ENCODE results near the gene A1CF. TPM values are rescaled to one million over a fixed set of nuclear protein-coding genes. Genes with fewer than 3 reads are reported as not detected.

Gene A1CF
- total RNA-seq, 1 donor from 2014 or later: not detected

GRCh38 chr10:50805981-50806622 is 79.3 kb downstream of the A1CF start:
- Mint-ChIP-seq H3K27me3 (ENCODE audit: unreplicated experiment) (no peaks in the 10 kb centered on the region), H3K9me3 (ENCODE audit: unreplicated experiment) (no peaks in the 10 kb centered on the region), H3K36me3 (ENCODE audit: low read depth, unreplicated experiment) (no peaks in the 10 kb centered on the region), H3K4me3 (ENCODE audit: unreplicated experiment) (no peak overlapping the region), H3K27ac (ENCODE audit: unreplicated experiment) (no peak overlapping the region), H3K4me1 (ENCODE audit: unreplicated experiment) (peaks cover 13% of the 10 kb centered on the region)
- no peak for DNase-seq (ENCODE audit: low spot score)
- no peak for TF ChIP-seq CTCF (IDR thresholded peaks at IDR 0.05; ENCODE audit: unreplicated experiment)

- no peak for DNase-seq (ENCODE audit: low spot score)
- H3K9me3 Mint-ChIP-seq (ENCODE audit: unreplicated experiment): no peaks in the 10 kb centered on the region
- no peaks in the 10 kb centered on the region for H3K4me1 Mint-ChIP-seq (ENCODE audit: unreplicated experiment)
- TF ChIP-seq CTCF (IDR thresholded peaks at IDR 0.05; ENCODE audit: unreplicated experiment): no peak
- no peak overlapping the region for H3K4me3 Mint-ChIP-seq (ENCODE audit: unreplicated experiment)
- H3K36me3 Mint-ChIP-seq (ENCODE audit: low read depth, unreplicated experiment): no peaks in the 10 kb centered on the region
- H3K27ac Mint-ChIP-seq (ENCODE audit: unreplicated experiment): no peak overlapping the region
- H3K27me3 Mint-ChIP-seq (ENCODE audit: unreplicated experiment): peaks cover 1% of the 10 kb centered on the region
Observed at GRCh38 chr10:50799595-50799994, 85.8 kb downstream of the A1CF start.

GRCh38 chr10:50798297-50798696 is 87.1 kb downstream of the A1CF start:
- DNase-seq (ENCODE audit: low spot score): no peak
- Mint-ChIP-seq H3K4me3 (ENCODE audit: unreplicated experiment) (no peak overlapping the region), H3K27ac (ENCODE audit: unreplicated experiment) (no peak overlapping the region), H3K27me3 (ENCODE audit: unreplicated experiment) (peaks cover 1% of the 10 kb centered on the region), H3K9me3 (ENCODE audit: unreplicated experiment) (no peaks in the 10 kb centered on the region), H3K36me3 (ENCODE audit: low read depth, unreplicated experiment) (no peaks in the 10 kb centered on the region), H3K4me1 (ENCODE audit: unreplicated experiment) (no peaks in the 10 kb centered on the region)
- TF ChIP-seq CTCF (IDR thresholded peaks at IDR 0.05; ENCODE audit: unreplicated experiment): no peak

- H3K9me3 Mint-ChIP-seq (ENCODE audit: unreplicated experiment): no peaks in the 10 kb centered on the region
- TF ChIP-seq CTCF (IDR thresholded peaks at IDR 0.05; ENCODE audit: unreplicated experiment): no peak
- no peaks in the 10 kb centered on the region for H3K36me3 Mint-ChIP-seq (ENCODE audit: low read depth, unreplicated experiment)
- H3K27ac Mint-ChIP-seq (ENCODE audit: unreplicated experiment): no peak overlapping the region
- no peak for DNase-seq (ENCODE audit: low spot score)
- no peaks in the 10 kb centered on the region for H3K4me1 Mint-ChIP-seq (ENCODE audit: unreplicated experiment)
- peaks cover 1% of the 10 kb centered on the region for H3K27me3 Mint-ChIP-seq (ENCODE audit: unreplicated experiment)
- no peak overlapping the region for H3K4me3 Mint-ChIP-seq (ENCODE audit: unreplicated experiment)
Observed at GRCh38 chr10:50796693-50797092, 88.7 kb downstream of the A1CF start.

- H3K4me3 Mint-ChIP-seq (ENCODE audit: unreplicated experiment): no peak overlapping the region
- no peaks in the 10 kb centered on the region for H3K36me3 Mint-ChIP-seq (ENCODE audit: low read depth, unreplicated experiment)
- no peaks in the 10 kb centered on the region for H3K4me1 Mint-ChIP-seq (ENCODE audit: unreplicated experiment)
Observed at GRCh38 chr10:50794490-50794889, 90.9 kb downstream of the A1CF start.

More at GRCh38 chr10:50794490-50794889, 90.9 kb downstream of the A1CF start:
- TF ChIP-seq CTCF (IDR thresholded peaks at IDR 0.05; ENCODE audit: unreplicated experiment): no peak
- Mint-ChIP-seq H3K27me3 (ENCODE audit: unreplicated experiment) (peaks cover 1% of the 10 kb centered on the region), H3K27ac (ENCODE audit: unreplicated experiment) (no peak overlapping the region), H3K9me3 (ENCODE audit: unreplicated experiment) (no peaks in the 10 kb centered on the region)
- DNase-seq (ENCODE audit: low spot score): no peak

All from endothelial cell (in vitro differentiated cells).